Muscle layer of colon (tissue), 2 donors: ENCODE measurements around the gene ZSCAN30.
A peak's percentile ranks its signal among the peaks of the same experiment; 100 is the strongest.

Source experiments
- H3K27ac ChIP-seq: one replicate; pipeline ENCODE4 v1.7.0; 2013; ENCODE audit warnings: low read depth, mild to moderate bottlenecking, low read length, moderate library complexity
- H3K27me3 ChIP-seq, 2 donors: one replicate each; pipeline ENCODE4 v1.7.0; 2013; ENCODE audit warnings: low read length in 2 of 2, mild to moderate bottlenecking in 2 of 2; ENCODE audit not compliant: insufficient read depth in 2 of 2, control insufficient read depth in 1 of 2
- H3K36me3 ChIP-seq: one replicate; pipeline ENCODE4 v1.7.0; 2013; ENCODE audit warnings: mild to moderate bottlenecking, low read length; ENCODE audit not compliant: insufficient read depth
- H3K4me1 ChIP-seq: one replicate; pipeline ENCODE4 v1.7.0; 2013; ENCODE audit warnings: mild to moderate bottlenecking, low read length; ENCODE audit not compliant: insufficient read depth
- H3K4me3 ChIP-seq, 2 donors: one replicate each; pipeline ENCODE4 v1.7.0; 2013; ENCODE audit warnings: low read length in 2 of 2, low read depth in 1 of 2, mild to moderate bottlenecking in 1 of 2, moderate library complexity in 1 of 2
- H3K9ac ChIP-seq: one replicate; pipeline ENCODE4 v1.7.0; 2013; ENCODE audit warnings: low read length
- H3K9me3 ChIP-seq: one replicate; pipeline ENCODE4 v1.7.0; 2013; ENCODE audit warnings: mild to moderate bottlenecking, low read length
- donor health status: abdominal sarcoma.
- donor health status: Adenocarcinoma of cecum.

Gene ZSCAN30

DNA sequence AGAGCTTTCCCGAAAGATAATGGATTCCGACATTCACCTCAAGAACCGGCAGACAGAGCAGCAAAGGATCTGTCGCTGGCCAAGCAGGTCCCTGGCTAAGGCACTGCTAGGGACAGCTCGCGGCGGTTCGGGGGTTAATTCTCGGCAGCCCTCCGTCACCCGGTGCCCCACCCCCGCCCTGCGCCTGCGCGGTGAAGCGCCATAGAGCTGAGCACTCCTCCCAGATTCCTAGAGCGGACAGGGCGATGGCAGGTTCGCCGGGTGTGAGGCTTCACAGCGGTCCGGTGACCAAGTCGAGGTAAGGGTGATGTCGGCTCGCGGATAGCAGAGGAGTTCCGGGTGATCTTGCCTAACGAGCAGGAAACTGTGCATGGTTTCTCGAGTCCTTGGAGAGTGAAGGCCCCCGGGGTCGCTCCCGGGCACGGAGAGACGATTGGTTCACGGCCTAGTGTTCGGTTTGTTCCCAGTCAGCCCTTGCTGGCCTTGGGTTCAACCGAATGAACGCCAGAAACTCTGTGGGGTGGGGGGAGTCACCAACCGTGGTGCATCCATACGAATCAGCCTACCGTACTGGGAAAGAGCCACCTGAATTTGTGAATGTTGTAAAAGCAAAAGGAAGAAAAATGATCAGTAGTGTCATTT is at the start of gene ZSCAN30:
ZSCAN30 (minus strand) TSS at position 136 of the 642 bp plus-strand sequence. CDS start 25,877 bp downstream, outside the sequence.
- Histone ChIP-seq H3K9me3 (no peaks in the 10 kb centered on the region), H3K9ac (peak within 1 kb of the TSS; percentile 98), H3K27me3 (no peaks in the 10 kb centered on the region), H3K4me1 (peaks cover 21% of the 10 kb centered on the region), H3K36me3 (peaks cover 3% of the 10 kb centered on the region), H3K4me3 (peak within 1 kb of the TSS; percentile 82 to 98), H3K27ac (peak within 1 kb of the TSS; percentile 96)

DNA sequence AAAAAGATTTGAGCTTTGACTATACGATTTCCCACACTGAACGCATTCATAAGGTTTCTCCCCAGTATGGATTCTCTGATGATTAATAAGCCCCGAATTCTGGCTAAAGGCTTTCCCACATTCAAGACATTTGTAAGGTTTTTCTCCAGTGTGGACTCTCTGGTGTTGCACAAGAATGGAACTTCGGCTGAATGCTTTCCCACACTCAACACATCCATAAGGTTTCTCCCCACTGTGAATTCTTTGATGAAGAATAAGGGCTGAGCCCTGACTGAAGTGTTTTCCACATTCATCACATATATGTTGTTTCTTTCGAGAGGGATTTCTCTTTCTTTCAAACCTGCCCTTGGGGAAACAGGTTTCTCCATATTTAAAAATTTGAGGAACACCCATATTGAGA is 47.3 kb upstream of the ZSCAN30 start:
- H3K27me3 ChIP-seq = no peaks in the 10 kb centered on the region
- no peaks in the 10 kb centered on the region for H3K9me3 ChIP-seq
- H3K36me3 ChIP-seq = peaks cover 71% of the 10 kb centered on the region
- H3K4me1 ChIP-seq = peaks cover 15% of the 10 kb centered on the region
- H3K27ac ChIP-seq = no peak overlapping the region
- H3K4me3 ChIP-seq = no peak overlapping the region
- H3K9ac ChIP-seq = no peak overlapping the region

DNA sequence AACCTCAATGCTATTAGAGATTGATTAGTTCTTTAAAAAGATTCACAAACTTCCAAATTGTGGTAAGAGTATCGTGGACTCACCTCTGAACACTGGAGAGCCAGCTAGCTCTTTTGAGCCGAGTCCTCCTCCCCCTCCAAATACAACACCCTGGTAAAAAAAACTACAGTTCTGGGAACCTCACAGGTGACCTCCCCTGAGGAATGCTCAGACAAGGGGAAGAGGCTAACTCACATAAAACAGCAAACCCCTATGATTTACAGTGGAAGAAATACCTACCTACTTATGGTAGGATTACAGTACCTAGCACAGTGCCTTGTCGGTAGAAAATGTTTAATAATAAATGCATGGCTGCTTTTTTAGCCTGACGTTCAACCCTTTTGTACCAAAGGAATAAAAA is 45.8 kb upstream of the ZSCAN30 start:
- Histone ChIP-seq H3K4me3 (no peak overlapping the region), H3K9me3 (no peaks in the 10 kb centered on the region), H3K9ac (no peak overlapping the region), H3K4me1 (peaks cover 6% of the 10 kb centered on the region), H3K36me3 (peaks cover 77% of the 10 kb centered on the region), H3K27me3 (no peaks in the 10 kb centered on the region), H3K27ac (no peak overlapping the region)

DNA sequence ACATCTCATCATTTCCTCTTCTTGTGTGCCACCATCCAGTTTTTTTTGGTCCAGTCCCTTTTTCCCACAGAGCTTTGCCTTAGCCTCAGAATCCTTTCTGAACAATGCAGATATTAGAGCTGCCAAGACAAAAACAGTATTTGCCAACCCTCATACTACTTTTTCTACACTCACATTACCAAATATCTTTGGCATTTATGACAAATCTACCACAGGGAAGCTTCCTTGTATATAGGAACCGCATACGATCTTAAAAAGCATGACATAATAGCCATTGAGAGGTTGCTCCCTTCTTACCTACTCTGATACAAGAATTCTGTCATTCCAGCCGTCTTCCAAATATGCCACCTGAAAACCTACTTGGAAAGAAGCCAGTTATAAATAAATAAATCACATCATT is 44.8 kb upstream of the ZSCAN30 start:
- Histone ChIP-seq H3K27me3 (no peaks in the 10 kb centered on the region), H3K9ac (no peak overlapping the region), H3K9me3 (no peaks in the 10 kb centered on the region), H3K4me1 (peaks cover 6% of the 10 kb centered on the region), H3K27ac (no peak overlapping the region), H3K4me3 (no peak overlapping the region), H3K36me3 (peaks cover 73% of the 10 kb centered on the region)

DNA sequence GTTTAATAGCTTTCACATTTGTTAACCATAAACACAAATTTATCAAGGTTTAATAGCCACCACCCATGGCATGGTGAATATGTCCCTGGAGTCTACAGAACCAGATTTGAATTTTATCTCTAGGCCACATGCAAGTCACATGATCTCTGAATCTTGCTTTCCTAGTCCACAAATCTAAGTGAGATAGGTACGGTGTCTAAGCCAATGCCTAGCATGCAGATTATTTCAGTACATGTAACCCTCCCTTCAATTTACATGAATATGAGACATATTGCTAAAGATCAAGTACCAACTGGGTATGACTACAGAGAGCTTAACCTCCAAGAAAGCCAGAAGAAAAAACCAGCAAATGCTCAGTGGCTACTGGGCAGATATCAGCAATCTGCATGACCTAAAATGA is 44.2 kb upstream of the ZSCAN30 start:
- H3K36me3 ChIP-seq = peaks cover 67% of the 10 kb centered on the region
- H3K4me3 ChIP-seq = no peak overlapping the region
- H3K4me1 ChIP-seq = peaks cover 6% of the 10 kb centered on the region
- no peak overlapping the region for H3K9ac ChIP-seq
- H3K27ac ChIP-seq = no peak overlapping the region
- H3K9me3 ChIP-seq = no peaks in the 10 kb centered on the region
- no peaks in the 10 kb centered on the region for H3K27me3 ChIP-seq

DNA sequence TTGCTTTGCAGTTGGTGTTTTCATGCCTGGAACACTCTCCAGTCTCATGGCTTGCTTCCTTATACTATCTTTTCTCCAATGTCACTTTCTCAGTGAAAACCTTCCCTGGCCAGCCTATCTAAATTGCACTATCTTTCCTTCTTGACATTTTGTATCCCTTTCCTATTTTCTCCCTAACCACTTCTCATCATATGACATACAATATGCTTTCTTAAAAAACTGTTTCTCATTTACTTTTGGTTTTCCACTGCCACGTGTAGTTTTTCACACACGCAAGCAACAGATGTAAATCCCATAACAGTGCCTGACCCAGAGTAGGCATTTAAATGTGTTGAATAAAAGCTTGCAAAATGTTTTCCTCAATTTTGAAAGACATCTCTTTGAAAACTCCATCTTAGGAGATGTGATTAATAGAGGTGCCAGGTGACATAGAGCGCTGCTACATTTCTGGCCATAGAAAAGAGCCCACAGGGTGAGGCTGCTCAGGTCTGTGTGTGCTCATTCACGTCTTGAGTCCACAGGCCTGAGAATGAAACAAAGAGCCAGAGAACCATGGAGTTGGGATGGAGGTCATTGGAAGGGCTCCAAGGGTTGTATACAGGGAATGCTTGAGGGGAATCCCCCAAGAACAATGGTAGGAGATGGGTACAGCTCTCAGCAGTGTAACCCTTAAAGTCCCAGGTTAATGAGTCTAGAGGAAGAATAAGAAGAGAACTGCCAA is 41.5 kb upstream of the ZSCAN30 start:
- peaks cover 40% of the 10 kb centered on the region for H3K36me3 ChIP-seq
- H3K9me3 ChIP-seq = no peaks in the 10 kb centered on the region
- H3K27ac ChIP-seq = no peak overlapping the region

DNA sequence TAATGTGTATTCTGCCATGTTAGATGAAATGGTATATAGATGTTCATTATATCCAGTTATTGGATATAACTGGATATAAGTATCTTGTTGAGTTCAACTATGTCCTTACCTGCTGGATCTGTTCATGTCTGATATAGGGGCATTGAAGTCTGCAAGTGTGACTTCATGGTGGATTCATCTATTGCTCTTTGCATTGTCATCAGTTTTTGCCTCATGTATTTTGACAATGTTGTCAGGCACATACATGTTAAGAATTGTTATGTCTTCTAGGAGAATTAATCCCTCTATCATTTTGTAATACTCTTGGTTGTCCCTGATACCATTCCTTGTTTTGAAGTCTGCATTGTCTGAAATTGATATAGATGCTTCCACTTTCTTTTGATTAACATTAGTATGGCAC is 38.8 kb upstream of the ZSCAN30 start:
- no peaks in the 10 kb centered on the region for H3K4me1 ChIP-seq
- H3K27ac ChIP-seq = no peak overlapping the region
- H3K4me3 ChIP-seq = no peak overlapping the region
- peaks cover 18% of the 10 kb centered on the region for H3K36me3 ChIP-seq
- H3K9me3 ChIP-seq = no peaks in the 10 kb centered on the region
- H3K27me3 ChIP-seq = no peaks in the 10 kb centered on the region
- no peak overlapping the region for H3K9ac ChIP-seq

More for the DNA sequence above, 41.5 kb upstream of the ZSCAN30 start:
- Histone ChIP-seq H3K4me1 (peaks cover 6% of the 10 kb centered on the region), H3K4me3 (no peak overlapping the region), H3K9ac (no peak overlapping the region), H3K27me3 (no peaks in the 10 kb centered on the region)

DNA sequence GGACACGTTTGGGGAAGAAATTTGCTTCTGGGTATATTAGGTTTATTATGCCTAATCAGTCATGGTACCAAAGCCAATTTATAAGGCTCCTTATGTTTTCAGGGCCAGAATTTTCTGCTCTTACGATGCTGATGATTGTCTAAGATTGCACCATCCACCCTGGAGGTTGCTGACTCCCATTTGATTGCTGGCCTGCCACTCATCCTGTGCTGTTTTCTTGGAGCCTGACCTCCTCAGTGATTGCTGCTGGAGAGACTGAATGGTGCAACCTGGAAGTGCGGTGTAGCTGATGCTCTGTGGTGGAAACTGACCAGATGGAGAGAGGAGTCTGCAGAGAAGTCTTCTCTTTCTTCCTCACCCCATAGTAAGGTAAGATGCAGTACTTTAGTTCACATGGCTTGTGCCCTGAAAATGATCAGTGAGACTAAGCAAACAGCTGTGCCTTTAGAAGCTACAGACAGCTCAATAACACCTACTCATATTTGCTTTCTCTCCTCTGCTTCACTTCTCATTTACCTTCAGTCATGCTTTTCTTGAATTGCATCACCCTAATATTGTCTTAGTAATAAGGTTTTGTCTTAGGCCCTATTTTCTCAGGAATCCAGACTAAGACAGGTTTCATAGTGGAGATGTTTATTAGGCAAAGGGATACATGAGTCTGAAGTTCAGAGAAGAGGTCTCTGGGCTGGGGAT is 36.8 kb upstream of the ZSCAN30 start:
- H3K9me3 ChIP-seq = no peaks in the 10 kb centered on the region
- no peaks in the 10 kb centered on the region for H3K4me1 ChIP-seq
- no peak overlapping the region for H3K4me3 ChIP-seq
- no peak overlapping the region for H3K27ac ChIP-seq
- no peaks in the 10 kb centered on the region for H3K27me3 ChIP-seq
- no peak overlapping the region for H3K9ac ChIP-seq
- H3K36me3 ChIP-seq = peaks cover 2% of the 10 kb centered on the region

DNA sequence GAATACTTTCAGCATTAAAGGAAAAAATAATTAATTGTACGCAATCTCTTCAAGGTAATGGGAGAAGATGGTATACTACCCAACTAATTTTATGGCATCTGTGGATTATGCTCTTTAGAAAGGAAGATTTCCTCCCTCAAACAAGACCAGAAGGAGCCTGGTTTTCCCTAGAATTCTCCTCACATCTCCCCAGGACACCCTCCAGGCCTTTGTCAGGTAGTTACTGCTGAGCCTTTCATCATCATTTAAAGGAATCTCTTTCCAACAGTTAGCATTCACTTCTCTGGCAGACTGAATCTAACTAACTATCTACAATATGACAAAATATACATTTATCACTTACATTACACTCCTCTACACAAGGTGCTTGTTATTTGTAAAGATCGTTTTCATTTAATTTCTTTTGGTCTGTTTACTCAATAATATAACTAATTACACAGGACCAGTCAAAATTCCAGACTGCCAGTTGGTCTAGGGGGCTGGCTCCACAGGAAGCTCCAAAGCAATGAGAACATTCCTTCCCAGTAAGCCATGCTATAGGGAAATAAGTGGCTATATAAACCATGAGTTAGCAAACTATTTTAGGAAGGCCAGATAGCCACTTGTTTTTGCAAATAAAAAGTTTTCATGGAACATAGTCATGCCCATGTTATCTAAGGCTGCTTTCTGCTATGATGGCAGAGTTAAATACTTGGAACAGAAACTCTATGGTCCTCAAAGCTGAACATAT is 35.1 kb upstream of the ZSCAN30 start:
- H3K36me3 ChIP-seq = no peaks in the 10 kb centered on the region
- no peaks in the 10 kb centered on the region for H3K4me1 ChIP-seq
- no peak overlapping the region for H3K9ac ChIP-seq

DNA sequence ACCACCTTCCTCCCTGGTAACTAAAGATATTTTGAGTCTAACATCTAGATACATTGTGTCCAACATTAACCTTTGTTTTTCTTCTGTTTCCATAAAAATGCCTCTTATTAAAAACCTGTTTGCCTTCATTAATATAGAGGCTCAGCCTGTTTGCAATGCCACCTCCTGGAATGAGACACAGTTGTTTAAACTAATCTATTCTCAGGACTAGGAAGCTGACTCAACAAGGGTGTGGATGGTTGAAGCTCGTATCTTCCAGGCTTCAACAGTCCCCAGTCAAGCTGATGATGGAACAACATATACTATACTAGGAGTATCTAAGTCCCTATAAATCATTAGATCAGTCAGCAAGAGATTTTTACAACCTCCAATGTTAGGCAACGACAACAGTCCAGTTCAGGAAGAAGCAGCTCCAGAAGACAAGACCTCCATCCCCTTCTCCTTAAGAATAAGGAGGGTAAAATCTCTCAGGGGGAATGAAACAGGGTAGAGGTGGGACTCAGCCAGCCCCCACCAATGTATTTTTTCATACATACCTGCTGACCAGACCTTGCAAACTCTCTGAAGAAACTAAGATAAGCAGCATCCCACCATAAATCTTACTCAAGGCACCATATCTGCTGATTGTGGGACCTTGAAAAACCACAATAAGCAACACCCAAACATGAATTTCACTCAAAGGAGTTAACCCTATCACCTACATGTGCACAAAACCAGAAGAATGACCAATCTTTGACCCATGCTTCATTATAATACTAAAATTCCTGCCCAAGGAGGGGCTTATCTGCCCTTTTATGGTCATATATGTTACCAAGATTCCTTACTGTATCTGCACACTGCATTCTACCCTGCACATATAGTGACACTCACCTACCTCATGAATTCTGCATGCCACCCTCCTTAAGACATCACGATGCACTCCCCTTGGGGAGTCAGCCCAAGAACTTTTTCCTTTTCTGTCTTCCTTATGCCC is 32.7 kb upstream of the ZSCAN30 start:
- no peaks in the 10 kb centered on the region for H3K9me3 ChIP-seq
- H3K27me3 ChIP-seq = no peaks in the 10 kb centered on the region
- H3K27ac ChIP-seq = no peak overlapping the region
- no peaks in the 10 kb centered on the region for H3K36me3 ChIP-seq
- no peak overlapping the region for H3K9ac ChIP-seq
- H3K4me1 ChIP-seq = no peaks in the 10 kb centered on the region
- no peak overlapping the region for H3K4me3 ChIP-seq

More for the DNA sequence above, 35.1 kb upstream of the ZSCAN30 start:
- no peaks in the 10 kb centered on the region for H3K9me3 ChIP-seq
- no peaks in the 10 kb centered on the region for H3K27me3 ChIP-seq
- H3K4me3 ChIP-seq = no peak overlapping the region
- H3K27ac ChIP-seq = no peak overlapping the region
